Spinal cord (tissue), 10 donors: ENCODE data around the gene RTEL1. TPM values are rescaled to one million over a fixed set of nuclear protein-coding genes. Genes with fewer than 3 reads are reported as not detected.

Source experiments
- DNase-seq, 6 donors: peaks; one replicate each; pipeline versions ENCODE4 v3.0.0 to v3.0.0-alpha.2; 2013 to 2015; ENCODE audit warnings: low spot score in 6 of 6, low read depth in 4 of 6
- H3K27ac ChIP-seq: one replicate; pipeline ENCODE4 v1.5.1; 2013; ENCODE audit warnings: low read depth, low read length, control low read depth
- H3K27me3 ChIP-seq: one replicate; pipeline ENCODE4 v1.6.1; 2013; ENCODE audit warnings: low read length; ENCODE audit not compliant: control insufficient read depth, insufficient read depth
- H3K36me3 ChIP-seq: one replicate; pipeline ENCODE4 v1.6.1; 2013; ENCODE audit warnings: low read length; ENCODE audit not compliant: control insufficient read depth, insufficient read depth
- H3K4me1 ChIP-seq: one replicate; pipeline ENCODE4 v1.6.1; 2013; ENCODE audit warnings: low read length; ENCODE audit not compliant: control insufficient read depth, insufficient read depth
- H3K4me3 ChIP-seq: one replicate; pipeline ENCODE4 v1.5.1; 2013; ENCODE audit warnings: low read depth, low read length, control low read depth
- H3K9me3 ChIP-seq: one replicate; pipeline ENCODE4 v1.6.1; 2013; ENCODE audit warnings: low read length; ENCODE audit not compliant: control insufficient read depth, insufficient read depth
- WGBS: methylation state at CpG from one replicate; pipeline ENCODE4 v1.1.5; 2013; ENCODE audit warnings: missing lambda C conversion rate; ENCODE audit not compliant: insufficient coverage; 5-methylcytosine and 5-hydroxymethylcytosine counted together
- polyA plus RNA-seq, 2 donors: library from polyadenylated mRNA; unstranded; fragments of 120-200 nt; gene quantifications; one replicate each; pipeline ENCODE4 v1.2.1, GENCODE V29; 2013; ENCODE audit not compliant: insufficient read length in 2 of 2
- total RNA-seq, 2 donors: library from RNA; depleted of rRNA in 1 of 2; stranded (reverse); fragments of 120-200 nt in 1 of 2; fragments of >200 nt in 1 of 2; gene quantifications; one replicate each; pipeline versions ENCODE4 v1.2.3 to v1.2.4, GENCODE V29; 2013 to 2014
- donor health status: healthy.

The RTEL1 gene
- total and polyA plus RNA-seq, 4 donors, result 8.1 to 29.6 (median 19.3) TPM

DNA sequence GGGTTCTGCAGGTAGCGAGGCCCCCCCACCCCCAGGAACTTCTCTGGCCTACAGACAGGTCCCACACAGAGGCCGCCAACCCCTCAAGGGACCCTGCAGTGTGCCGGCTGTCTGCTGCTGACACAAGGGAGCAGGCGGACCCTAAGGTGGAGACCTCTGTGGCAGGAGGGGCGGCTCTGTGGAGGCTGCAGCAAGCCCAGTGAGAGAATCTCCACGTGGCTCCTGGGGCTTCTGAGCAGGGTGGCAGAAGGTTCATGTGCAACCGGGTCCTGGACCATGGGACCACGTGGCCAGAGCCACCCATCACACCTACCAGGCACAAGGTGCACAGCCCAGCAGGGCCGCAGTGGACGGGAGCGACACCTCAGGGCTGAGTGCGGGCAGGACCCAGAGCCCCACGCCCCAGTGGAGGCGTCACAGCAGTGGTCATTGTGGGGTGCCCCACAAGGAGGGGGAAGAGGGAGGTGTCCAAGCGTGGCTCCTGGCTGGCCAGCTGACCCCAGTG, 45.4 kb downstream of the RTEL1 start:
- no peak overlapping the region for H3K27ac ChIP-seq
- 91% methylated on average over 12 of the region's 15 CpGs for WGBS
- H3K9me3 ChIP-seq, result no peaks in the 10 kb centered on the region
- no peak for DNase-seq
- H3K27me3 ChIP-seq, result no peaks in the 10 kb centered on the region
- H3K4me3 ChIP-seq, result no peak overlapping the region
- H3K36me3 ChIP-seq, result peaks cover 83% of the 10 kb centered on the region
- peaks cover 22% of the 10 kb centered on the region for H3K4me1 ChIP-seq

DNA sequence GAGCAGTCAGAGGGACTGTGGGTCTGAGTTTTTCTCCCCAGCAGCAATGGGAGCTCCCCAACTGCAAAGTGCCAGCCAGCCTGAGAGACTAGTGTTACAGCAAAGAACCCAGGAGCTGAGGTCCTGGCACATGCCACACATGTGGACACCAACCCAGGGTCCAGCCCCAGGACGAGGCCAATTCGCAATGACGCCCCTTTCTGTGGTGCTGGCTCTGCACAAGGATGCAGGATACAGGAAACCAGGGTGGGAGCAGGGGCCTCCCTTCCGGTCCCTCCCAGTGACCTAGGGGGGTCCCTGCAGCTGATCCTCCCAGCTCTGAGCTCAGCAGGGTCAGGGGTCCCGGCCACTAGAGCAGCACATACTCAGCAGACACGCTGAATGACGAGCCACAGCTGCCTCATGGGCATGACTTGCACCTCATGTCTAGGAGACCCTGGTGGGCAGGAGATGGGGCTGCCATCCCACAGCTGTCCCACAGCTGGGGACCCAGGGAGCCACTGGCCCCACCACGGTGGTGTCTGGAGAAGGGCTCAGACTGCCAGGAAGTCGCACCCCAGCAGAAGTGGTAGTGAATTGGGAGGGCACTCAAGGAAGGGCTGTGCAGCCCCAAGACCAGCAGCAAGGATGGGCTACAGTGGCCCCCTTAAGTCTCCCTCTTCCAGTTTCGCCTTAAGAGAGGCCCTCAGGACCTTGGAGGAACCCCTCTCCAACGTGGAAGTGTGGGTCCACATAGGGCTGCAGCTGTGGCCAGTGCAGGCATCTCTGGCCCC, 46.0 kb downstream of the RTEL1 start:
- Histone ChIP-seq H3K27me3 (no peaks in the 10 kb centered on the region), H3K27ac (no peak overlapping the region), H3K36me3 (peaks cover 83% of the 10 kb centered on the region), H3K9me3 (no peaks in the 10 kb centered on the region), H3K4me3 (no peak overlapping the region), H3K4me1 (peaks cover 23% of the 10 kb centered on the region)
- WGBS, result 95% methylated on average over 10 of the region's 11 CpGs
- DNase-seq, result no peak

DNA sequence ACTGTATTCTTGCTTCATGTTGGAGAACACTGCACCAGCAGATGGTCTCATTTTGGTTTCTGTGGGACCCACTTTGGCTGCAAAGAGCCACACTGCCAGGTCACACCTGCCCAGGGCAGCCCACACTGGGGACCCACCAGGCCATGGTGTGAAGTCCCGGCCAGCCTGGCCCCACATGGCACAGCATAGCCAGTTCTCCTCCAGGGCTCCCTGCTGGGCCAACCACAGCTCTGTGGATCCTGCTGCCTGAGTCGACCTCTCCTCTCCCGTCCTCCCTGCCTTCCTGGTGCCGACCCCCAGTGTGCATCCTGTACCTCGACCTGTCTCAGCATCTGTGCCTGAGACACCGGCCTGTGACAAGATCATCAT, 46.6 kb downstream of the RTEL1 start:
- Histone ChIP-seq H3K9me3 (no peaks in the 10 kb centered on the region), H3K27me3 (no peaks in the 10 kb centered on the region), H3K27ac (no peak overlapping the region), H3K36me3 (peaks cover 83% of the 10 kb centered on the region), H3K4me1 (peaks cover 28% of the 10 kb centered on the region), H3K4me3 (no peak overlapping the region)
- DNase-seq, result no peak
- 84% methylated on average over 6 of the region's 6 CpGs for WGBS

DNA sequence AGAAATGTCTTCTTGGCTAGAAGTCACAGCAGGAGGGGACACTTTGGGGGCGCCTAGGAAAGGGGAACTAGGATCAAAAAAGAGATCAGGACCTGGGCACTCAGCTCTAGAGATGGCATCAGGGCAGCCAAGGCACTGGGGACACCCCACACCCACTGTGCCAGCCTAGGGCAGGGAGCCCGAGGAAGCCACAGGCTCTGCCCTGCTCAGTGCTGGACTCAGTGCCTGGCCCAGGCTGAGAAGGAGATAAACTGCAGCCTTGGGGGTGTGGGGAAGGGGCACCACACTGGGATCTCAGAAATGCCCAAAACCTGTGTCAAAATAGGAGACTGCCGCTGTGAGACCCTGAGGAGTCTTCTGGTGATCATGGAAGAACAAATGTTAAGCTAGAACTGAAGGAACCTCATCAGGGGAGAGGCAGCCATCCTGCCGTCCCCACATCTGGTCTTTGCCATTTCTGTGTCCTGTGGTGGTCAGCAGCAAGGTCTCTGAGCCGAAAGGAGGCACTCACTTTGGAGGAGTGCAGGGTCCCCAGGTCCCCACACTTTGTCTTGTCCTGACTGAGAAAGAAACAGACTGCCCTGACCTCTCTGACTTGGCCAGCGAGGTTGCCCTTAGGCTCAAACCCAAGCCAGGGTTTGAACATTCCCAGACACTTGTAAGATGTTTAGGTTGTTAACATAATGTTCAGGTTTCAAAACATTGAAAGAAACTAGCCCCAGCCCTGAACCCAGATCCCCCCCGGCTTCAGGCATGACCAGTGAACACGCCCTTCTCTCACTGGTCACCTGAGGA, 47.3 kb downstream of the RTEL1 start:
- Histone ChIP-seq H3K4me3 (no peak overlapping the region), H3K4me1 (peaks cover 28% of the 10 kb centered on the region), H3K27me3 (no peaks in the 10 kb centered on the region), H3K9me3 (no peaks in the 10 kb centered on the region), H3K36me3 (peaks cover 81% of the 10 kb centered on the region), H3K27ac (no peak overlapping the region)
- no peak for DNase-seq
- WGBS, result 92% methylated on average over 7 of the region's 8 CpGs

DNA sequence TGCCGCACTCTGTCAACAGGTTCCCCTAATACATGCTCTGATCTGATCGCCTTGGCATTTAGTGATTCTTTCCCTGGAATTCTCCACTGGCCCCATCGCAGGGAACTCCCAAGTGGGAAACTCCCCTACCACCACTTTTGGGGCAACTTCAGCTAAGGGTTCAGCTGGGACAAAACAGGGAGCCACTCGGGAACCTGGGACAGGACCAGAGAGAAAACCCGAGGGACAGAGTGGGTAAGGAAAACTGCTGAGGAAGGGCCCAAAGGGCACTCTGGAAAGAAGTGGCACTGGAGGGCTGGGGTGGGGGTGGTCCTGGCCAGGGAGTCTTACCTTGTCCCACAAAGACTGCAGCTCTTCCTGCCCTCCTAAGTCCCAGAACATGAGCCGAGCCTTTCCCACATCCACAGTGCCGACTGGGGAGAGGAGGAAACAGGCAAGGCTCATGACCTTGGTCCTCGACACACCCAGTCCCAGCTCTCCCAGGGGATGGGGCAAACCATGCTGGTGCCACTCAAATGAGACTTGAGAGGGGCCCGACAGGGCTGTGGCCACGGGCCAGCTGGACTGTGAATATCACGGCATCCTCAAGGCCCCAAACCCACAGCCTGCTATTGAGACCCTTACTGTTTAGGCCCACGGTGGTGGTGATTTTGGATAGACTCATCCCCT, 48.0 kb downstream of the RTEL1 start:
- H3K4me3 ChIP-seq, result no peak overlapping the region
- DNase-seq, result no peak
- WGBS, result 93% methylated on average over 8 of the region's 12 CpGs
- H3K27me3 ChIP-seq, result no peaks in the 10 kb centered on the region
- peaks cover 28% of the 10 kb centered on the region for H3K4me1 ChIP-seq
- H3K9me3 ChIP-seq, result no peaks in the 10 kb centered on the region
- no peak overlapping the region for H3K27ac ChIP-seq
- peaks cover 78% of the 10 kb centered on the region for H3K36me3 ChIP-seq

DNA sequence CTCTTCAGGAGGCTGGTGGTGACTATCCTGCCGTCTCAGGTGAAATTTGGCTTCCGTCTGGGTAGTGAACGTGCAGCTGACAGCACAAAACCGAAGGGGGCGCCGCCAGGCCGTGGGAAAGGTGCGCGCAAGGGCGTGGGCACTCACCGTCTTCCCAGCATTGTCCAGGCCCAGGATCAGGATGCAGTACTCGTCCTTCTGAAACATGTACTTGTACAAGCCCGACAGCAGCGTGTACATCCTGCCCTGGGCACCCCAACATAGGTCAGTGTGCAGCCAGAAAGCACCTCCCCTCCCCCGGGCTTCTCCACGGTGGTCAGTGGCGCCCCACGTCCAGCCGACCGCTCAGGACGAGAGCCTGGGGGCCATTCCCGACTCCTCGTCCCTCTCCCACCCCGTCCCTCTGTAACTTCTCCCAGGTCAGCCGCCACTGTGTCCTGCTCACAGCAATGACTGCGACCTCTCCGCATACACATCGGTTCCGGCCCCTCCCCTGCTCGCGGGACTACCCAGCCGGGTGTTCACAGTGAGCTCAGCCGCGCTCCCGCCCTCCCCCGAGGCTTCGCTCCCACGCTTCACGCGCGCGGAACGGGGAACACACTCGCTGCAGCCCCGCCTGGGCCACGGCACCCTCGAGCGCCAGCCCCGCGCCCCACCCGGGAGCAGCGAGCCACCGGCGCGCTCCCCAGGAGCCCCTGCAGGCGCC, 48.9 kb downstream of the RTEL1 start:
- WGBS, result 5% methylated on average over 56 of the region's 56 CpGs
- peak in 1 of 6 donors; percentile 6 for DNase-seq

DNA sequence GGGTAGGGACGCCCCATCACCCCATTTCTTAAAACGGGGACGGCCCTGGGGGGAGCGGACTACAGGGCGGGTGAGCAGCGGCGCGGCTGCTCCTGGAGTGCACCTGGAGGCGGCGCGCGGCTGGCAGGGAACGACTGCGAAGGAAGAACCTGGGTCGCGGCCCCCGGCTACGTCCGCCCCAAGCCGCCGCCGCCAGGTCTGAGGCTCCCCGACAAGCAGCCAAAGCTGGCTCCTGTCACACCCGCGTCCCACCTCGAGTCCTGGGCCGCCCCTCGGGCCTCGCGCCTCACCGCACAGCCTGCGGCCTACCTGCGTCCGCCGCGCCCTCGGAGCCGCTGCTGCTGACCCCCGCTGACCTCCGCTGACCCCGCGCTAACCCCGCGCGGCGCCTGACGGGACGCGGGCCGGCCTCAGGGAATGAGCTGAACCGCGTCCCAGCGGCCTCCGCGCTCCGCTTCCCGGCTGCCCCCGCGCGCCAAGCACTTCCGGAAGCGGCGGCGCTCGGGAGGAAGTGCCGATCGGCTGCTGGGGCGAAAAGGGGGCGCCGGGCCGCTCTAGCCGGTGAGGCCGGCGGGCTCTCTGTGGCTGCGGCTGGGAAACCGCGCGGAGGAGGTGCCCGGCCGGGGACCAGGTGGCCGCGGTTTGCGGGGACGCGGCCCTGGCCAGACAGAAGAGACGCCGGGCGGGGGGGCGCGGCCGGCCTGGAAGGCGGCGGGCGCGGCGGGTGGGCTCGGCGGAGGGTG, 49.6 kb downstream of the RTEL1 start, which contains the start of the genes ARFRP1 and ZGPAT:
ARFRP1 (minus strand) TSS at position 419 of the 743 bp plus-strand sequence. CDS start 885 bp downstream, outside the sequence.
ZGPAT (plus strand) TSS at position 482 of the 743 bp plus-strand sequence. CDS start 542 bp downstream, outside the sequence.
- H3K27me3 ChIP-seq, result no peaks in the 10 kb centered on the region
- no peaks in the 10 kb centered on the region for H3K9me3 ChIP-seq
- no peak within 1 kb of the TSS for H3K27ac ChIP-seq
- peaks cover 70% of the 10 kb centered on the region for H3K36me3 ChIP-seq
- peak; percentile 67 to 97 (median 82) for DNase-seq
- H3K4me1 ChIP-seq, result peaks cover 28% of the 10 kb centered on the region
- peak within 1 kb of the TSS; percentile 64 for H3K4me3 ChIP-seq
- under 1% methylated on average over 98 of the region's 98 CpGs for WGBS

More for the DNA sequence above, 48.9 kb downstream of the RTEL1 start:
- Histone ChIP-seq H3K4me3 (peak overlapping the region; percentile 56), H3K9me3 (no peaks in the 10 kb centered on the region), H3K27ac (no peak overlapping the region), H3K4me1 (peaks cover 28% of the 10 kb centered on the region), H3K27me3 (no peaks in the 10 kb centered on the region), H3K36me3 (peaks cover 75% of the 10 kb centered on the region)

DNA sequence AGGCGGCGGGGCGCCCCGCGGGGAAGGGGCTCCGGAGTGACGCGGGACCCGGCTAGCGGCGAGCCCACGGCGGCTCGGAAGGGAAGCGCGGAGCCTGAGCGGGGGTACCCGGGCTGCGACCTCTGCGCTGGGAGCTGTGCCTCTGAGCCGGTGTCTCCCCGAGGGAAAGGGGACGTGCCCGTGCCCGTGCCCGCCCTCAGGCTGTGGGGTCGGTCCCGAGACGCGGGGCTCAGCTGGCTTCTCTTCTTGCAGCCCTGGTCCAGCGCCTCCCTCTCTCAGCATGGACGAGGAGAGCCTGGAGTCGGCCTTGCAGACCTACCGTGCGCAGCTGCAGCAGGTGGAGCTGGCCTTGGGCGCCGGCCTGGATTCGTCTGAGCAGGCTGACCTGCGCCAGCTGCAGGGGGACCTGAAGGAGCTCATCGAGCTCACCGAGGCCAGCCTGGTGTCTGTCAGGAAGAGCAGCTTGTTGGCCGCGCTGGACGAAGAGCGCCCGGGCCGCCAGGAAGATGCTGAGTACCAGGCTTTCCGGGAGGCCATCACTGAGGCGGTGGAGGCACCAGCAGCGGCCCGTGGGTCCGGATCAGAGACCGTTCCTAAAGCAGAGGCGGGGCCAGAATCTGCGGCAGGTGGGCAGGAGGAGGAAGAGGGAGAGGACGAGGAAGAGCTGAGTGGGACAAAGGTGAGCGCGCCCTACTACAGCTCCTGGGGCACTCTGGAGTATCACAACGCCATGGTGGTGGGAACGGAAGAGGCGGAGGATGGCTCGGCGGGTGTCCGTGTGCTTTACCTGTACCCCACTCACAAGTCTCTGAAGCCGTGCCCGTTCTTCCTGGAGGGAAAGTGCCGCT, 50.4 kb downstream of the RTEL1 start:
- Histone ChIP-seq H3K9me3 (no peaks in the 10 kb centered on the region), H3K4me3 (peak overlapping the region; percentile 64), H3K4me1 (peaks cover 28% of the 10 kb centered on the region), H3K27ac (no peak overlapping the region), H3K27me3 (no peaks in the 10 kb centered on the region), H3K36me3 (peaks cover 67% of the 10 kb centered on the region)
- 19% methylated on average over 64 of the region's 67 CpGs for whole genome bisulfite sequencing
- no peak for DNase-seq
